ENCODE results near the gene COL4A4.

- TF ChIP-seq, protein P1, sequence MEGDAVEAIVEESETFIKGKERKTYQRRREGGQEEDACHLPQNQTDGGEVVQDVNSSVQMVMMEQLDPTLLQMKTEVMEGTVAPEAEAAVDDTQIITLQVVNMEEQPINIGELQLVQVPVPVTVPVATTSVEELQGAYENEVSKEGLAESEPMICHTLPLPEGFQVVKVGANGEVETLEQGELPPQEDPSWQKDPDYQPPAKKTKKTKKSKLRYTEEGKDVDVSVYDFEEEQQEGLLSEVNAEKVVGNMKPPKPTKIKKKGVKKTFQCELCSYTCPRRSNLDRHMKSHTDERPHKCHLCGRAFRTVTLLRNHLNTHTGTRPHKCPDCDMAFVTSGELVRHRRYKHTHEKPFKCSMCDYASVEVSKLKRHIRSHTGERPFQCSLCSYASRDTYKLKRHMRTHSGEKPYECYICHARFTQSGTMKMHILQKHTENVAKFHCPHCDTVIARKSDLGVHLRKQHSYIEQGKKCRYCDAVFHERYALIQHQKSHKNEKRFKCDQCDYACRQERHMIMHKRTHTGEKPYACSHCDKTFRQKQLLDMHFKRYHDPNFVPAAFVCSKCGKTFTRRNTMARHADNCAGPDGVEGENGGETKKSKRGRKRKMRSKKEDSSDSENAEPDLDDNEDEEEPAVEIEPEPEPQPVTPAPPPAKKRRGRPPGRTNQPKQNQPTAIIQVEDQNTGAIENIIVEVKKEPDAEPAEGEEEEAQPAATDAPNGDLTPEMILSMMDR (IDR thresholded peaks at IDR 0.05; ENCODE audit: low read length) = no peak
- TF ChIP-seq EZH2 (optimal IDR thresholded peaks at IDR 0.05; ENCODE audit: low read depth, low read length) (no peak), EZH2phosphoT487 (IDR thresholded peaks at IDR 0.05; ENCODE audit: low read length) (no peak)
Measured at GRCh38 chr2:227160164-227160563, 3.8 kb downstream of the COL4A4 start.
